GM21529 (cell line): ENCODE results near the gene ASMTL.
"Not testable (repeated sequence)": the region's sequence is repeated elsewhere in the genome, so short reads cannot be mapped to it uniquely, and the experiment has no call there.

Source experiments
- ATAC-seq: cut with Tn5 transposase; IDR thresholded peaks from one replicate; pipeline ENCODE4 v1.9.1; 2021; ENCODE audit not compliant: unreplicated experiment

Gene ASMTL

GRCh38 chrX:1442016-1442665 is 10.6 kb downstream of the ASMTL start:
- ATAC-seq = no peak

DNA sequence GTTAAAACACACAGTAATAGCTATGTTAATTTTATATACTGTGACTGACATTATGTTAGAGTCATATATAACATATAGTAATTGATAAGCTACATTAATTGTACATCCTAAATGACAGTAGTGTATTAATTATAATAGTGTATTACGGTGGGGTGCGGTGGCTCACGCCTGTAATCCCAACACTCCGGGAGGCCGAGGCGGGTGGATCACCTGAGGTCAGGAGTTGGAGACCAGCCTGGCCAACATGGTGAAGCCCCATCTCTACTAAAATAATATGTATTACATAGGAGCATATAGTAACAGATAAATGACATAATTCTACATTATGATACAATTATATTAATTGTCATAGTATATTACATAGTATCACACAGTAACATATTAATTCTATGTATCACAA is 12.2 kb downstream of the ASMTL start:
- ATAC-seq = no peak

DNA sequence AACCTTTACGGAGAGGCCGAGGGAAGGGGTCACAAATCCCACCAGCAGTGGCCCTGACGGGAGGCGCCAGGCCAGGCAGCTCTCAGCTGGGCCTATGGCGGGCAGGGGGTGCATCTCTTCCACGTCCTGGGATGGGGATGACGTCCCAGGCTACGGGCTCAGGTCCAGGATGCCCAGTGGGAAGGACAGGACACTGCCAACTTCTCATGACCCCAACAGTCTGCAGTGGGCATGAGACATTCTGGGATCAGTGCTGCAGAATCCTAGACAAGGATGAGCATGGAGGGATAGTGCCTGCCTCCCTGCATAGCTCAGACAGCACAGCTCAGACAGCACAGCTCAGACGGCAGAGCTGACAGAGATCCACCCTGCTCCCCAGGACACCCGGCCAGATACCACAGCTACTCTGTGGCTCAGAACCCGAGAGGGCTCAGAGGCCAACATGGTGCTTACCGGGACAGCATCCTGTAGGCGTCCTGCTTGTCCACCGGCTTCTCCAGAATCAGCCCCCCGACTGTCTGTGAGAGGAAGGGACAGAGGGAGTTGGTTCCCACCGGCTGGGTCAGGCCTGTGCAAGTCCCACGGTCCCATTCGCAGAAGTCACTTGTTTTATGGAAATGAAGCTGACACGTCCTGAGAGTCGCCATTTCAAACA is 17.3 kb downstream of the ASMTL start:
- no peak for ATAC-seq

DNA sequence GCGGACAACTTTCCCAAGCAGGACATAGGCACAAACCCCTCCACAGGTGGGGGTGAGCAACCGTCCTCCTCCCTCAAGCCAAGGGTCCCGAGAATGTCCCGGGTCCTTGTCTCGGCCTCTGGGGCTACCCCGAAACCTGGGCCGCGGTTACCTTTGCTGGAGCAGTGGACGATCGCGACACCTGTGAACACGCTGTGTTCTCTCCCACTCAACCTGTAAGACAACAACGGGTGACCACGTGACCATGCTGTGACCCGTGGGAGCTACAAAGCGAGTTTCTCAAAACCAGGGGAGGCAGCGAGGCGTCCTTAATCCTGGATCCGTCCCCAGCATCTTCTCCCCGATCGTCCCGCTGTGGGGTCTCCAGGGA is 17.9 kb downstream of the ASMTL start:
- no peak for ATAC-seq

GRCh38 chrX:1433646-1434357 is 18.9 kb downstream of the ASMTL start:
- ATAC-seq = no peak

DNA sequence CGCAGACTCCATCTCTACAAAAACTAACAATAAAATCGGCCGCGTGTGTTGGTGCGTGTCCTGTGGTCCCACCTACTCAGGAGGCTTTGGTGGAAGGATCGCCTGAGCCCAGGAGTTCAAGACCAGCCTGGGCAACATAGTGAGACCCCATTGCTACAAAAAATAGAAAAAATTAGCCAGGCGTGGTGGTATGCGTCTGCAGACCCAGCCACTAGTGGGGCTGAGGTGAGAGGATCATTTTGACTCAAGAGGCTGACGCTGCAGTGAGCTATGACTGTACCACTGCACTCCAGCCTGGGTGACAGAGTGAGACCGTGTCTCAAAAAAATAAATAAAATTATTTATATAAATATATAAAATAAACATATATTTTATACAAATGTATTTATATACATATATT is 22.3 kb downstream of the ASMTL start:
- no peak for ATAC-seq

GRCh38 chrX:1427756-1428155 is 25.0 kb downstream of the ASMTL start:
- no peak for ATAC-seq

DNA sequence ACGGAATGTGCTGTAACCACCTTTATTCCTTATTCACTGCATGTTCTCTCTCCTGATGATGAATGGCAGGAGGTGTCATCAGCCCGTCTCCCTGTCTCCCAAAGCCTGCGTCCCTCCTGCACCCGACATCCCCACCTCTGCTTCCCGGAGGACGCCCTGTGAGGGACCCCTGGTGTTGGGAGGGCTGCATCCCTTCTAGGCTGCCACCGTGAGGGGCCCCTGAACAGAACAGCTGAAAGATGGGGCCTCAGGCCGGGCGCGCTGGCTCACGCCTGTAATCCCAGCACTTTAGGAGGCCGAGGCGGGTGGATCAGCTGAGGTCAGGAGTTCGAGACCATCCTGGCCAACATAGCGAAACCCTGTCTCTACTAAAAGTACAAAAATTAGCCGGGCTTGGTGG is 26.4 kb downstream of the ASMTL start:
- not testable (repeated sequence) for ATAC-seq

DNA sequence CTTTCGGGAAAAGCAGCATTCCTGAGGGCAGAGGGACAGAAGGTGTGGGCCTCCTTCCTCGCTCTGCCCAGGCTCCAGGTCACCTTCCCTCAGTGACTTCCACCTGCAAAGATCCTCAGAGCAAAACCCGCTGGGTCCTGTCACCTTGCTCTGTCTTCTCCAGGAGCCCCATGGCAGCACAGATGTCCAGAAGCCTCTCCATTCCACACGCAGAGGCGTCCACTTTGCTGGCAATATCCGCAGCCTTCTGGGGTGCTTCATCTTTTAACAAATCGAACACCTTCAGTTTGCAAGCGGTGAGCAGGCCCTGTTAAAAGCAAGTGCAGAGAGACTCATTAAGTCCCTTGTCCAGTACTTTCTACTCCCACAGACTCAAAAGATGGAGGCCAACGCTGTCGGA is 27.3 kb downstream of the ASMTL start:
- ATAC-seq = no peak

DNA sequence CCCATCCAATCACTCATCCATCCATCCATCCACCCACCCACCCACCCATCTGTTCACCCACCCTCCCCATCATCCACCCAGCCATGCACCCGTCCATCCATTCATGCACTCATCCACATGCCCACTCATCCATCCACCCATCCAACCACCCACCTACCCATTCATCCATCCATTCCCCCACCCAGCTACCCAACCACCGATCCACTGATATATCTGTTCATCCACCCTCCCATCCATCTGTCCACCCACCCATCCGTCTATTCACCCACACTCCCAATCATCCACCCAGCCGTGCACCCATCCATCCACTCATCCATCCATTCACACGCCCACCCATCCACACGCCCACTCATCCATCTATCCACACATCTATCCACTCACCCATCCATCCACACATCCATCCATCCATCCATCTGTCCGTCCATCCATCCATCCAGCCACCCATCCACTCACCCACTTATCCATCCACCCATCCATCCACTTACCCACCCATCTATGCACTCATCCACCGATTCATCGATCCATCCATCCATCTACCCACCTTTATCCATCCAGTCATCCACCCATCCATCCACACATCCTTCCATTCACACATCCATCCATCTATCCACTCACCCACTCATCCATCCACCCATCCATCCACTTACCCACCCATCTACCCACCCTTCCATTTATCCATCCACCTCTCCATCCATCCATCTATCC is 28.4 kb downstream of the ASMTL start:
- no peak for ATAC-seq

DNA sequence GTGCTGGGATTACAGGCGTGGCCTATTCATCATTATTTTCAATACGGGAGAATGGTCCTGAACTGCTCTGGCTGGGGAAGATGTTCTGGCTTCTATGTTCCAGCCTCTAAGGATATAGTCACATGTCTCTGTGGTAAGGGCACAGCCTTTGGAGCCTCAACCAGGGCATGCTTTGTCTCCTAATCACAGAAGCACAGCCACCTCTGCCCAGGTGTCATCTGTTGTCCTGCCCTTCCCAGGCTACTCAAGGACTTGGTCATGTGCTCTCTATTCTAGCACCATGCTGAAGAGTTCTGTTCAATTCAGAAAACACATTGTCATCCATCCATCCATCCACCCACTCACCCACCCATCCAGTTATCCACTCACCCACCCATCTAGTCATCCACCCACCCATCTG is 29.5 kb downstream of the ASMTL start:
- no peak for ATAC-seq

- ATAC-seq = no peak
Observed at GRCh38 chrX:1422135-1422465, 30.6 kb downstream of the ASMTL start.

DNA sequence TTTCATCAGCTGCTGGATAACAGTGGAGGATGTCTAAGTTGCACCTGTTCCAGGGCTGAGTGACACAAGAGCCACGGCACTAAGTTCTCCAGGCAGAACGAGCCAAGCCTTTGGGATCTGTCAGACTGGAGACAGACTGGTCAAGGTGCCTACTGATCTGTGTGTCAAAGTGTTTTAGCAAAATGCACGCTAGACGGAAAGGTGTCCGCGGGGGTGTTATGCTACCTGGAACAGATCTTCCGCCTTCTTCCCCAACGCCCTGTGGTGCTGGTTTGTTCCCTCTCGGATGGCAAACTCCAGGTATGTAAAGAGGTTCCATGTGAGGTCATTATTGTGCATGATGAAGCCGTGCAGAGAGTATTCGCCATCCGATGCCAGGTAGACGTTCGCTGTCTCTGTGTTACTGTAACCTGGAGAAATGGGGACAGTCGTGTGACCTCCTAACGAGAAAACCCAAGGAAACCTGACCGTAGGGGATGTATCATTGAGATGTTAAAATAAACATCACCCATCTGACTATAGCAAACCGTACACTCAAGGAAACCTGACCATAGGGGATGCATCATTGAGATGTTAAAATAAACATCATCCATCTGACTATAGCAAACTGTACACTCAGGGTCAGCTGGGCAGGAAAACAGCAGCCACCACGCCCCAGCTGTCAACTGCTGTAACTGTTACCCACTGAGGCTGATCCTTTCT is 31.1 kb downstream of the ASMTL start:
- no peak for ATAC-seq

DNA sequence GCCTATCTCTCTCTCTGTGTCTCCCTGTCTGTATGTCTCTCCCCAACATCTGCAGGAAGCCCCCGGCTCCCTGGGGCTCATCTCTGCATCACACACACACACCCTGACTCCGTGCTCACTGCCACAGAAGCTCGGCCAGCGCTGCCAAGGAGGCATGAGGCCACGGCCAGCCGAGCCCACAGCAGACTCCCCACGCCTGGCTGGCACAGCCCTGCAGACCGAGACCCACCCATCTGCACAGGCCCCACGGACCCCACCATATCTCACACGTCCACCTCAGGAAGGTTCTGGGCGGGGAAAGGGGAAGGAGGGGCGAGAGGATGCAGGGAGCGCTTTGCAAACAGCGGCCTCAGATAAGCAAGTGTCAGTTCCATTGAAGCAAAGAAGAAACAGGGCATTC is 32.3 kb downstream of the ASMTL start:
- no peak for ATAC-seq

- no peak for ATAC-seq
Observed at GRCh38 chrX:1419545-1420355, 33.0 kb downstream of the ASMTL start.

- no peak for ATAC-seq
Observed at GRCh38 chrX:1418901-1419544, 33.7 kb downstream of the ASMTL start.

DNA sequence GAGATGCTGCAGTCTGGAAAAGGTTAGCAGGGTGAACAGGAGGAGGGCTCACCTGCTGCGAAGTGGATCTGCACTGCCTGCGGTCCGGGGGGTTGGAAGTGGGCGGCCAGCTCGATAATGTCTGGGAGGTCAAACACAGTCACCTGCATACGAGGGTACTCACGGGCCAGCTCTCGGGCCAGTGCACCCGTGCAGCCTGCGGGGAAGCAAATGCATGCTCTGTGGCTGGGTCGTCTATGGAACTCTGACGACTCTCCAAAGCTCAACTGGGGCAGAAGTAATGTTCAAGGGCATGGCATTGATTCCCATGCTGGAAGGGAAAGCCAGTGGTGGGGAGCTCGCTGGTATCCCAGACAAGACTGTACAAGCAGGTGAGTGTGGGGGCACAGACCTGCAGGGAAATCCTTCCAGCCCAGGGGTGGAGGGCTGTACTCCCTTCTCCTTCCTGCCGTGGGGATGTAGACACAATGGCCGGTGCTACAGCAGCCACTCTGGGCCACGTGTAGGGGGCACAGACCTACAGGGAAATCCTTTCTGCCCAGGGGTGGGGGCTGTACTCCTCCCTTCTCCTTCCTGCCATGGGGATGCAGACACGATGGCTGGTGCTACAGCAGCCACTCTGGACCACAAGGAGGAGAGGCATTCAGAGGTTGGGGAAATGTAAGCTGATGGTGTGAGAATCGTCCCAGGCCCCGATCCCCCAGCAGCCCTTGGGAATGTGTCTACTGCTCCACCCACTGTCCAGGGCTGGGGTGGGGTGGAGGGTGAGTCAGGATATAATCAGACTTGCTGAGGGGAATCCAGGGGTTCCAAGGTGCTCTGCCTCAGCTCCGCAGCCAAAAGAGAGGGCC is 34.6 kb downstream of the ASMTL start:
- no peak for ATAC-seq

- no peak for ATAC-seq
Observed at GRCh38 chrX:1416965-1417760, 35.5 kb downstream of the ASMTL start.
